Heart left ventricle (tissue), 16 donors: ENCODE data around the gene DAB2. TPM values are rescaled to one million over a fixed set of nuclear protein-coding genes. Genes with fewer than 3 reads are reported as not detected.
A peak's percentile ranks its signal among the peaks of the same experiment; 100 is the strongest.

Source experiments
- ATAC-seq, 4 donors: fragments of 200-7000 bp; cut with Tn5 transposase; one replicate each; pipeline ENCODE4 v1.9.1; 2020 to 2022; ENCODE audit warnings: moderate library complexity in 4 of 4, mild to moderate bottlenecking in 3 of 4, moderate number of reproducible peaks in 1 of 4
- DNase-seq, 5 donors: peaks; one replicate each; pipeline ENCODE4 v3.0.0-alpha.2; 2020
- H3K27ac ChIP-seq, 12 donors: fragments of 200-600 bp; sonication (generic) in 4 of 12; one replicate each; pipeline versions ENCODE4 v1.5.0 to v1.8.0; 2016 to 2022; ENCODE audit warnings: mild to moderate bottlenecking in 2 of 12
- H3K27me3 ChIP-seq, 9 donors: fragments of 200-600 bp; sonication (generic) in 2 of 9; one replicate each; pipeline versions ENCODE4 v1.5.1 to v1.8.0; 2016 to 2022; ENCODE audit warnings: mild to moderate bottlenecking in 3 of 9
- H3K36me3 ChIP-seq, 9 donors: fragments of 200-600 bp; sonication (generic) in 2 of 9; one replicate each; pipeline versions ENCODE4 v1.5.0 to v1.8.0; 2018 to 2022; ENCODE audit warnings: mild to moderate bottlenecking in 2 of 9
- H3K4me1 ChIP-seq, 12 donors: fragments of 200-600 bp; sonication (generic) in 4 of 12; one replicate each; pipeline versions ENCODE4 v1.5.0 to v1.8.0; 2016 to 2022; ENCODE audit warnings: mild to moderate bottlenecking in 3 of 12
- H3K4me3 ChIP-seq, 12 donors: fragments of 200-600 bp; sonication (generic) in 4 of 12; one replicate each; pipeline versions ENCODE4 v1.5.0 to v1.8.0; 2017 to 2022; ENCODE audit warnings: mild to moderate bottlenecking in 9 of 12, moderate library complexity in 4 of 12
- H3K9me3 ChIP-seq, 12 donors: fragments of 200-600 bp; sonication (generic) in 4 of 12; one replicate each; pipeline versions ENCODE4 v1.5.0 to v1.8.0; 2016 to 2022; ENCODE audit warnings: mild to moderate bottlenecking in 1 of 12
- CTCF ChIP-seq, 12 donors: fragments of 200-600 bp; sonication (generic) in 4 of 12; IDR thresholded peaks; one replicate each; pipeline versions ENCODE4 v1.5.0 to v1.8.0; 2018 to 2022; ENCODE audit warnings: antibody characterized with exemption in 12 of 12, mild to moderate bottlenecking in 5 of 12
- POLR2A ChIP-seq, 2 donors: fragments of 450-650 bp; IDR thresholded peaks; one replicate each; pipeline ENCODE4 v1.6.1; 2017; ENCODE audit warnings: antibody characterized with exemption in 2 of 2, mild to moderate bottlenecking in 2 of 2, moderate library complexity in 2 of 2
- WGBS, 4 donors: extraction: QIAGEN DNeasy Blood & Tissue Kit in 2 of 4; methylation state at CpG; one replicate each; pipeline versions ENCODE4 v1.1.5 to v1.1.7; 2013 to 2018; 5-methylcytosine and 5-hydroxymethylcytosine counted together
- intact Hi-C, 10 donors: fragments of 100-400 bp; cut with DNase I; formaldehyde crosslinking; loops; one replicate each; pipeline versions ENCODE4 v1.11.1 to v1.14.2; 2022
- long read RNA-seq, 3 donors: library from polyadenylated mRNA; unstranded; transcript quantifications; one replicate each; pipeline ENCODE4 v2.0.0, GENCODE V29; 2020 to 2021
- polyA plus RNA-seq, 2 donors: library from polyadenylated mRNA; stranded (reverse); fragments of 200-250 nt; gene quantifications; one replicate each; pipeline ENCODE4 v1.2.3, GENCODE V29; 2013
- total RNA-seq, 9 donors: library from RNA; depleted of rRNA in 2 of 9; stranded (reverse); fragments of >200 nt in 2 of 9; fragmentation: NEBNext Ultra II Directional in 3 of 9; extraction: Animal tissue kit (Norgen Biotek cat#: 25700) in 3 of 9; gene quantifications; one replicate each; pipeline versions ENCODE4 v1.1.0 to v1.2.4, GENCODE V29; 2016 to 2023
- donor health status: ischemic (EF 13 %, LVEDD 7.1; RV severe dilation, severe dysfunction).
- donor health status: healthy with polysubstance abuse.
- donor health status: DM: no; HTN: yes; CAD: no.
- donor health status: DM: no; HTN: no; CAD: no.
- donor health status: ischemic (EF 25% LVEDD 6.9; RV normal size, moderate dysfunction).
- donor health status: ischemic (EF 25% LVEDD 5.7; RV mildly dilated, moderate dysfunction).
- donor health status: healthy.
- donor health status: DM: yes; HTN: yes; CAD: no.
- donor health status: ischemic (EF 35%, LVEDD 5.7; RV mildly dilated, moderate dysfunction).
- donor health status: nonischemic (EF 11% LVEDD 7.7; RV severe dilation, severe dysfunction).
- donor health status: DM: yes; HTN: yes; CAD: no.
- donor health status: PGD.
- donor health status: ischemic (EF 29% LVEDD 5.4; RV normal size, mild dysfunction).
- donor health status: nonischemic (EF 23%, LVEDD 6.1; RV moderate dilation, normal function).

The DAB2 gene
- total RNA-seq (100 to 1,000 TPM in 1 of 9 donors, 10 to 100 TPM in 8; 17.6 to 157 (median 26.1) TPM), polyA plus RNA-seq (1 to 10 TPM; 7.8 to 9.5 TPM)
- long read RNA-seq, donor 1, full-length matches to known transcripts = 3 of 13 reads
- long read RNA-seq, donor 1, partial matches to known transcripts = 8 of 13 reads
- long read RNA-seq, donor 1, other reads (novel, unspliced or antisense) = 2 of 13 reads
- long read RNA-seq, donor 2, full-length matches to known transcripts = 23 of 48 reads
- long read RNA-seq, donor 2, partial matches to known transcripts = 19 of 48 reads
- long read RNA-seq, donor 2, other reads (novel, unspliced or antisense) = 6 of 48 reads
- long read RNA-seq, donor 3, full-length matches to known transcripts = 3 of 12 reads
- long read RNA-seq, donor 3, partial matches to known transcripts = 5 of 12 reads
- long read RNA-seq, donor 3, other reads (novel, unspliced or antisense) = 4 of 12 reads

- Histone ChIP-seq H3K27me3 (peaks cover 0 to 5% (median 0%) of the 10 kb centered on the region in 9 donors), H3K4me3 (peak within 1 kb of the TSS; percentile 27 to 76 (median 66)), H3K27ac (peak within 1 kb of the TSS; percentile 67 to 91 (median 82)), H3K9me3 (no peaks in the 10 kb centered on the region), H3K36me3 (no peaks in the 10 kb centered on the region), H3K4me1 (peaks cover 0 to 55% (median 43%) of the 10 kb centered on the region in 12 donors)
- TF ChIP-seq POLR2A (IDR thresholded peaks at IDR 0.05) = peak in 1 of 2 donors; percentile 66
- TF ChIP-seq CTCF (IDR thresholded peaks at IDR 0.05) = peak; percentile 31 to 81 (median 60)
- DNase-seq (peak; percentile 87 to 93 (median 90)), ATAC-seq (peak; percentile 75 to 87 (median 84))
- WGBS, 4 donors = 1 to 3% (median 2%) methylated on average over 36 to 53 of the region's 53 CpGs
- intact Hi-C loops = loop anchor here in 9 of 10 donors (1.0 to 10.0 kb wide), 12 partner anchors 43 to 122 kb away; no protein-coding TSS in a partner anchor
Observed at GRCh38 chr5:39424736-39425637, at the start of gene DAB2. Gene DAB2 (minus strand): TSS chr5:39424980. CDS start chr5:39394320, 30,660 bp downstream.

GRCh38 chr5:39473156-39473775 is 48.5 kb upstream of the DAB2 start:
- no peak overlapping the region for H3K27ac ChIP-seq
- intact Hi-C loops = no loop called here
- no peak overlapping the region for H3K4me3 ChIP-seq
- DNase-seq (no peak), ATAC-seq (no peak)
- 70 to 78% (median 74%) methylated on average over 3 of the region's 3 CpGs for WGBS, 4 donors
- peaks cover 0 to 40% (median 0%) of the 10 kb centered on the region in 12 donors for H3K4me1 ChIP-seq
- no peak for TF ChIP-seq POLR2A (IDR thresholded peaks at IDR 0.05)
- no peak for TF ChIP-seq CTCF (IDR thresholded peaks at IDR 0.05)
- H3K36me3 ChIP-seq = no peaks in the 10 kb centered on the region
- H3K9me3 ChIP-seq = no peaks in the 10 kb centered on the region
- H3K27me3 ChIP-seq = no peaks in the 10 kb centered on the region

GRCh38 chr5:39471836-39472508 is 47.2 kb upstream of the DAB2 start:
- Histone ChIP-seq H3K36me3 (no peaks in the 10 kb centered on the region), H3K9me3 (no peaks in the 10 kb centered on the region), H3K4me3 (no peak overlapping the region), H3K4me1 (peaks cover 0 to 53% (median 0%) of the 10 kb centered on the region in 12 donors), H3K27ac (no peak overlapping the region), H3K27me3 (no peaks in the 10 kb centered on the region)
- DNase-seq = no peak
- WGBS, 4 donors = 54 to 87% (median 62%) methylated on average over 3 of the region's 3 CpGs
- no peak for ATAC-seq
- TF ChIP-seq POLR2A (IDR thresholded peaks at IDR 0.05) = no peak
- intact Hi-C loops = no loop called here

GRCh38 chr5:39470811-39471210 is 46.0 kb upstream of the DAB2 start:
- H3K27me3 ChIP-seq = no peaks in the 10 kb centered on the region
- no peak for ATAC-seq
- DNase-seq = no peak
- peak overlapping the region in 2 of 12 donors; percentile 13 to 69 for H3K27ac ChIP-seq
- whole genome bisulfite sequencing, 4 donors = 92 to 95% (median 93%) methylated on average over 2 of the region's 2 CpGs
- TF ChIP-seq CTCF (IDR thresholded peaks at IDR 0.05) (no peak), POLR2A (IDR thresholded peaks at IDR 0.05) (no peak)
- H3K4me1 ChIP-seq = peaks cover 0 to 53% (median 0%) of the 10 kb centered on the region in 12 donors
- H3K4me3 ChIP-seq = no peak overlapping the region
- H3K9me3 ChIP-seq = no peaks in the 10 kb centered on the region
- H3K36me3 ChIP-seq = no peaks in the 10 kb centered on the region
- intact Hi-C loops = no loop called here
